Measurements from ENCODE around the gene RAD9A. TPM values are rescaled to one million over a fixed set of nuclear protein-coding genes. Genes with fewer than 3 reads are reported as not detected.

RAD9A gene
- total and polyA plus RNA-seq, 5 donors from 2014 or later, result 3.5 to 27.5 (median 6.7) TPM

GRCh38 chr11:67412495-67413179, 20.9 kb downstream of the RAD9A start:
- H3K4me3 ChIP-seq (ENCODE audit: low read depth, low read length), result no peak overlapping the region
- Mint-ChIP-seq H3K36me3 (peaks cover 8% of the 10 kb centered on the region), H3K4me3 (peak overlapping the region; percentile 24 to 97 (median 64)), H3K4me1 (peaks cover 12 to 88% (median 42%) of the 10 kb centered on the region in 4 donors), H3K9me3 (no peaks in the 10 kb centered on the region), H3K27ac (peak overlapping the region; percentile 65 to 95 (median 79)), H3K27me3 (no peaks in the 10 kb centered on the region)
- no peaks in the 10 kb centered on the region for H3K27me3 ChIP-seq (ENCODE audit: control insufficient read depth, insufficient read depth, low read length)
- ATAC-seq (ENCODE audit: low read depth in 2 of 2) (no peak), DNase-seq (no peak)
- H3K27ac ChIP-seq (ENCODE audit: insufficient read depth, low read length, poor library complexity, severe bottlenecking), result peak overlapping the region; percentile 35
- no peaks in the 10 kb centered on the region for H3K9me3 ChIP-seq (ENCODE audit: control insufficient read depth in 2 of 2, low read length in 2 of 2)
- H3K36me3 ChIP-seq (ENCODE audit: control insufficient read depth, insufficient read depth, low read length), result peaks cover 7% of the 10 kb centered on the region
- H3K4me1 ChIP-seq (ENCODE audit: control insufficient read depth, insufficient read depth, low read length, poor library complexity, severe bottlenecking), result peaks cover 93% of the 10 kb centered on the region

GRCh38 chr11:67413266-67413849, 21.6 kb downstream of the RAD9A start:
- H3K4me1 ChIP-seq (ENCODE audit: control insufficient read depth, insufficient read depth, low read length, poor library complexity, severe bottlenecking), result peaks cover 93% of the 10 kb centered on the region
- no peak overlapping the region for H3K4me3 ChIP-seq (ENCODE audit: low read depth, low read length)
- peak overlapping the region; percentile 35 for H3K27ac ChIP-seq (ENCODE audit: insufficient read depth, low read length, poor library complexity, severe bottlenecking)
- H3K36me3 Mint-ChIP-seq, result peaks cover 6% of the 10 kb centered on the region
- H3K9me3 Mint-ChIP-seq, result no peaks in the 10 kb centered on the region
- peaks cover 4% of the 10 kb centered on the region for H3K36me3 ChIP-seq (ENCODE audit: control insufficient read depth, insufficient read depth, low read length)
- H3K9me3 ChIP-seq (ENCODE audit: control insufficient read depth in 2 of 2, low read length in 2 of 2), result no peaks in the 10 kb centered on the region
- DNase-seq (no peak), ATAC-seq (ENCODE audit: low read depth in 2 of 2) (no peak)
- no peaks in the 10 kb centered on the region for H3K27me3 Mint-ChIP-seq
- peaks cover 5 to 88% (median 36%) of the 10 kb centered on the region in 4 donors for H3K4me1 Mint-ChIP-seq
- no peaks in the 10 kb centered on the region for H3K27me3 ChIP-seq (ENCODE audit: control insufficient read depth, insufficient read depth, low read length)
- peak overlapping the region; percentile 62 to 66 (median 65) for H3K27ac Mint-ChIP-seq
- peak overlapping the region; percentile 12 to 97 (median 58) for H3K4me3 Mint-ChIP-seq

GRCh38 chr11:67415501-67416304, 23.9 kb downstream of the RAD9A start, which contains the start of gene CARNS1:
TSS of gene CARNS1 (plus strand) at chr11:67415678. CDS start at chr11:67416200, 522 bp downstream.
- H3K9me3 Mint-ChIP-seq, result no peaks in the 10 kb centered on the region
- no peak for DNase-seq
- no peaks in the 10 kb centered on the region for H3K27me3 ChIP-seq (ENCODE audit: control insufficient read depth, insufficient read depth, low read length)
- H3K4me1 Mint-ChIP-seq, result peaks cover 4 to 85% (median 38%) of the 10 kb centered on the region in 4 donors
- no peaks in the 10 kb centered on the region for H3K36me3 ChIP-seq (ENCODE audit: control insufficient read depth, insufficient read depth, low read length)
- H3K27me3 Mint-ChIP-seq, result no peaks in the 10 kb centered on the region
- H3K4me3 ChIP-seq (ENCODE audit: low read depth, low read length), result peak within 1 kb of the TSS; percentile 59
- no peaks in the 10 kb centered on the region for H3K36me3 Mint-ChIP-seq
- H3K9me3 ChIP-seq (ENCODE audit: control insufficient read depth in 2 of 2, low read length in 2 of 2), result no peaks in the 10 kb centered on the region
- peak within 1 kb of the TSS; percentile 79 for H3K27ac ChIP-seq (ENCODE audit: insufficient read depth, low read length, poor library complexity, severe bottlenecking)
- ATAC-seq (ENCODE audit: low read depth in 2 of 2), result no peak
- H3K4me3 Mint-ChIP-seq, result peak within 1 kb of the TSS; percentile 93 to 96 (median 94)
- peaks cover 93% of the 10 kb centered on the region for H3K4me1 ChIP-seq (ENCODE audit: control insufficient read depth, insufficient read depth, low read length, poor library complexity, severe bottlenecking)
- peak within 1 kb of the TSS; percentile 95 to 100 (median 96) for H3K27ac Mint-ChIP-seq

- peak overlapping the region; percentile 93 to 96 (median 94) for H3K4me3 Mint-ChIP-seq
- peaks cover 89% of the 10 kb centered on the region for H3K4me1 ChIP-seq (ENCODE audit: control insufficient read depth, insufficient read depth, low read length, poor library complexity, severe bottlenecking)
- H3K36me3 Mint-ChIP-seq, result no peaks in the 10 kb centered on the region
- H3K9me3 ChIP-seq (ENCODE audit: control insufficient read depth in 2 of 2, low read length in 2 of 2), result no peaks in the 10 kb centered on the region
- peaks cover 4 to 79% (median 37%) of the 10 kb centered on the region in 4 donors for H3K4me1 Mint-ChIP-seq
- peak overlapping the region; percentile 79 for H3K27ac ChIP-seq (ENCODE audit: insufficient read depth, low read length, poor library complexity, severe bottlenecking)
- ATAC-seq (ENCODE audit: low read depth in 2 of 2), result peak; percentile 68 to 72
- no peaks in the 10 kb centered on the region for H3K27me3 ChIP-seq (ENCODE audit: control insufficient read depth, insufficient read depth, low read length)
- peak overlapping the region; percentile 95 to 100 (median 96) for H3K27ac Mint-ChIP-seq
- no peaks in the 10 kb centered on the region for H3K27me3 Mint-ChIP-seq
- no peaks in the 10 kb centered on the region for H3K36me3 ChIP-seq (ENCODE audit: control insufficient read depth, insufficient read depth, low read length)
- peak overlapping the region; percentile 59 for H3K4me3 ChIP-seq (ENCODE audit: low read depth, low read length)
- DNase-seq, result peak; percentile 72 to 97 (median 90)
- no peaks in the 10 kb centered on the region for H3K9me3 Mint-ChIP-seq
These were observed 24.9 kb downstream of the RAD9A start for GRCh38 chr11:67416416-67417335.

GRCh38 chr11:67417425-67417824, 25.6 kb downstream of the RAD9A start:
- no peak for ATAC-seq (ENCODE audit: low read depth in 2 of 2)
- no peaks in the 10 kb centered on the region for H3K9me3 Mint-ChIP-seq

DNA sequence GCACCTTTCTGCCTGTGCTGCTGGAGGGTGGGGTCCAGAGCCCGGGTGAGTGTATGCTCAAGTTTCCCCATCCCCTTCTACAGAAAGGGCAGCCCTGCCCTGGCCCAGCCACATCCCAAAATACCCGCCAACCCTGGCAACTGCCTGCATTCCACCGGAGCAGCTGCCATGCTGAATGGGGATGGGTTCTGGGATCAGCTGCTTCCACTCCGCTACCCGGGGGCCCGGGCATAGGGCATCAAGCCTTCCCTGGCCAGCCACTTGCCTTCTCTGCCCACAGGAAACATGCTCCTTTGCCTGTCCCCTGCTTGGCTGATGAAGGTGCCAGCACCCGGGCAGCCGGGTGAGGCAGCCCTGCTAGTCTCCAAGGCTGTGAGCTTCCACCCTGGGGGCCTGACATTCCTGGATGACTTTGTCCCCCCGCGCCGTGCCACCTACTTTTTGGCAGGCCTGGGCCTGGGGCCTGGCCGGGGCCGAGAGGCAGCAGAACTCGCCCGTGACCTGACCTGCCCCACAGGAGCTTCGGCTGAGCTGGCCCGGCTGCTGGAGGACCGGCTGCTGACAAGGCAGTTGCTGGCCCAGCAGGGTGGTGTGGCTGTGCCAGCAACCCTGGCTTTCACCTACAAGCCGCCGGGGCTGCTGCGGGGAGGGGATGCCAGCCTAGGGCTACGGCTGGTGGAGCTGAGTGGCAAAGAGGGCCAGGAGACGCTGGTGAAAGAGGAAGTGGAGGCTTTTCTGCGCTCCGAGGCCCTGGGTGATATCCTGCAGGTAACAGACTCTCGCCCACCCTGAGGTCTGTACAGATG, 26.9 kb downstream of the RAD9A start:
- DNase-seq (peak in 2 of 3 donors; percentile 57 to 74), ATAC-seq (ENCODE audit: low read depth in 2 of 2) (peak in 1 of 2 donors; percentile 4)
- peak overlapping the region; percentile 85 to 89 (median 88) for H3K4me3 Mint-ChIP-seq
- Histone ChIP-seq H3K27ac (ENCODE audit: insufficient read depth, low read length, poor library complexity, severe bottlenecking) (peak overlapping the region; percentile 79), H3K27me3 (ENCODE audit: control insufficient read depth, insufficient read depth, low read length) (no peaks in the 10 kb centered on the region), H3K9me3 (ENCODE audit: control insufficient read depth in 2 of 2, low read length in 2 of 2) (no peaks in the 10 kb centered on the region), H3K36me3 (ENCODE audit: control insufficient read depth, insufficient read depth, low read length) (no peaks in the 10 kb centered on the region), H3K4me1 (ENCODE audit: control insufficient read depth, insufficient read depth, low read length, poor library complexity, severe bottlenecking) (peaks cover 71% of the 10 kb centered on the region), H3K4me3 (ENCODE audit: low read depth, low read length) (peak overlapping the region; percentile 32)
- H3K36me3 Mint-ChIP-seq, result no peaks in the 10 kb centered on the region
- H3K27me3 Mint-ChIP-seq, result no peaks in the 10 kb centered on the region
- H3K4me1 Mint-ChIP-seq, result peaks cover 4 to 72% (median 26%) of the 10 kb centered on the region in 4 donors
- peak overlapping the region; percentile 74 to 95 (median 93) for H3K27ac Mint-ChIP-seq
- no peaks in the 10 kb centered on the region for H3K9me3 Mint-ChIP-seq

More at GRCh38 chr11:67417425-67417824, 25.6 kb downstream of the RAD9A start:
- Mint-ChIP-seq H3K27ac (peak overlapping the region; percentile 14 to 95 (median 87)), H3K4me3 (peak overlapping the region in 3 of 4 donors; percentile 88 to 96 (median 93)), H3K4me1 (peaks cover 4 to 74% (median 33%) of the 10 kb centered on the region in 4 donors), H3K36me3 (no peaks in the 10 kb centered on the region), H3K27me3 (no peaks in the 10 kb centered on the region)
- H3K4me1 ChIP-seq (ENCODE audit: control insufficient read depth, insufficient read depth, low read length, poor library complexity, severe bottlenecking), result peaks cover 84% of the 10 kb centered on the region
- no peaks in the 10 kb centered on the region for H3K27me3 ChIP-seq (ENCODE audit: control insufficient read depth, insufficient read depth, low read length)
- H3K9me3 ChIP-seq (ENCODE audit: control insufficient read depth in 2 of 2, low read length in 2 of 2), result no peaks in the 10 kb centered on the region
- peak overlapping the region; percentile 79 for H3K27ac ChIP-seq (ENCODE audit: insufficient read depth, low read length, poor library complexity, severe bottlenecking)
- DNase-seq, result no peak
- H3K4me3 ChIP-seq (ENCODE audit: low read depth, low read length), result no peak overlapping the region
- no peaks in the 10 kb centered on the region for H3K36me3 ChIP-seq (ENCODE audit: control insufficient read depth, insufficient read depth, low read length)

Data from CD4-positive, CD25-positive, alpha-beta regulatory T cell (primary cell).